A549 (cell line): Measurements from ENCODE around the gene SMIM20. TPM values are rescaled to one million over a fixed set of nuclear protein-coding genes. Genes with fewer than 3 reads are reported as not detected.

Experiments used
- ATAC-seq, 2 experiments: fragments of 200-7000 bp in 1 of 2; fragments of >200 bp in 1 of 2; cut with Nextera tagmentation in 1 of 2; cut with Tn5 transposase in 1 of 2; 3 replicates each; pipeline versions ENCODE4 v1.8.0 to v1.9.1; 2018 to 2020; ENCODE audit warnings: mild to moderate bottlenecking in 1 of 2, moderate library complexity in 1 of 2
- CTCF ChIA-PET: fragments of 300-600 bp; sonication (Branson Sonifier 250); formaldehyde crosslinking; extraction: SDS; loops from one replicate; lab custom pipeline; 2021; ENCODE audit warnings: antibody characterized with exemption, inconsistent platforms; lab: Yijun Ruan, JAX
- POLR2A ChIA-PET: fragments of 350-600 bp; formaldehyde crosslinking; extraction: SDS; loops from one replicate; lab custom pipeline; 2021; ENCODE audit warnings: antibody characterized with exemption, inconsistent platforms; lab: Yijun Ruan, JAX
- DNase-seq, 2 experiments: peaks; one replicate each; pipeline versions ENCODE4 v3.0.0 to v3.0.0-alpha.2; 2011 to 2016; ENCODE audit warnings: low read depth in 1 of 2, low spot score in 1 of 2
- FAIRE-seq: peaks from 2 replicates; lab custom pipeline; 2011; peaks lifted over from hg19 to GRCh38; lab: Jason Lieb, UNC
- H3K27ac ChIP-seq, 2 experiments: fragments of >200 bp; sonication (Bioruptor Twin); formaldehyde crosslinking; 3 replicates each; pipeline ENCODE4 v1.5.1; 2016 to 2017
- H3K4me1 ChIP-seq: fragments of >200 bp; sonication (Bioruptor Twin); formaldehyde crosslinking; 3 replicates; pipeline ENCODE4 v1.6.1; 2016
- H3K4me2 ChIP-seq: fragments of >200 bp; sonication (Bioruptor Twin); formaldehyde crosslinking; 3 replicates; pipeline ENCODE4 v1.6.1; 2016
- H3K4me3 ChIP-seq: fragments of >200 bp; sonication (Bioruptor Twin); formaldehyde crosslinking; 3 replicates; pipeline ENCODE4 v1.5.1; 2016
- H3K9me3 ChIP-seq: fragments of >200 bp; sonication (Bioruptor Twin); formaldehyde crosslinking; 3 replicates; pipeline ENCODE4 v1.6.1; 2016
- ATOH8 ChIP-seq: fragments of 250-450 bp; sonication (Bioruptor Pico); IDR thresholded peaks from 2 replicates; pipeline ENCODE4 v1.5.0; 2020; ENCODE audit warnings: low read depth, mild to moderate bottlenecking, moderate library complexity
- CBX8 ChIP-seq: fragments of 200-600 bp; sonication (generic); IDR thresholded peaks from 2 replicates; pipeline ENCODE4 v1.6.1; 2016
- CHD4 ChIP-seq: fragments of 200-600 bp; sonication (generic); IDR thresholded peaks from 2 replicates; pipeline ENCODE4 v1.6.1; 2016; ENCODE audit warnings: antibody characterized with exemption, mild to moderate bottlenecking, borderline replicate concordance
- CTCF ChIP-seq: fragments of >200 bp; sonication (Bioruptor Twin); formaldehyde crosslinking; IDR thresholded peaks from 3 replicates; pipeline ENCODE4 v1.5.1; 2016
- E2F6 ChIP-seq: IDR thresholded peaks from 2 replicates; pipeline ENCODE4 v1.6.1; 2012; ENCODE audit warnings: low read depth, borderline replicate concordance
- HEYL ChIP-seq: fragments of 250-450 bp; sonication (Bioruptor Pico); IDR thresholded peaks from 2 replicates; pipeline ENCODE4 v1.8.0; 2021; ENCODE audit warnings: mild to moderate bottlenecking, moderate library complexity
- HMGXB4 ChIP-seq: fragments of 250-450 bp; sonication (Bioruptor Pico); IDR thresholded peaks from 2 replicates; pipeline ENCODE4 v1.5.0; 2021; ENCODE audit warnings: mild to moderate bottlenecking, moderate library complexity, borderline replicate concordance
- HOXB13 ChIP-seq: fragments of 250-450 bp; sonication (Bioruptor Pico); IDR thresholded peaks from 2 replicates; pipeline ENCODE4 v1.5.0; 2020; ENCODE audit warnings: low read depth, mild to moderate bottlenecking, moderate library complexity
- JUN ChIP-seq, 2 experiments: fragments of >200 bp; sonication (Bioruptor Twin); formaldehyde crosslinking; IDR thresholded peaks; 2 replicates in 1 of 2; 3 replicates in 1 of 2; pipeline ENCODE4 v1.6.1; 2016 to 2017
- MYC ChIP-seq: IDR thresholded peaks from 2 replicates; pipeline ENCODE4 v1.6.1; 2012; ENCODE audit warnings: mild to moderate bottlenecking, inconsistent platforms, low read length, improper control_type of control experiment, borderline replicate concordance
- NPAS2 ChIP-seq: fragments of 250-450 bp; sonication (Bioruptor Pico); IDR thresholded peaks from 2 replicates; pipeline ENCODE4 v1.8.0; 2022; ENCODE audit warnings: mild to moderate bottlenecking, moderate library complexity, borderline replicate concordance
- RCOR1 ChIP-seq: fragments of 150-350 bp; IDR thresholded peaks from 2 replicates; pipeline ENCODE4 v1.6.1; 2014; ENCODE audit warnings: antibody characterized with exemption, low read length, low read depth
- REST ChIP-seq: fragments of 200-600 bp; sonication (generic); IDR thresholded peaks from 2 replicates; pipeline ENCODE4 v1.6.1; 2016; ENCODE audit warnings: antibody characterized with exemption, mild to moderate bottlenecking, moderate library complexity
- USF2 ChIP-seq: fragments of 450-650 bp; IDR thresholded peaks from 2 replicates; pipeline ENCODE4 v1.6.1; 2014; ENCODE audit warnings: antibody characterized with exemption
- WGBS: methylation state at CpG from one replicate; pipeline ENCODE4 v1.1.6; 2017; ENCODE audit errors: missing lambda C conversion rate; 5-methylcytosine and 5-hydroxymethylcytosine counted together
- polyA plus RNA-seq, 4 experiments: library from polyadenylated mRNA; depleted of rRNA in 3 of 4; stranded (reverse); fragments of >200 nt; fragmentation: RNase III in 1 of 4; extraction: RNeasy Plus Mini Kit Qiagen cat#74134 plus additional on column Dnase treatment in 1 of 4; gene quantifications; 2 replicates in 3 of 4; 3 replicates in 1 of 4; pipeline ENCODE4 v1.2.3, GENCODE V29; 2011 to 2017

Gene SMIM20
- polyA plus RNA-seq, 2 of the 4 experiments (the other 2 are of a cell fraction), result 32.9 to 50.5 TPM

GRCh38 chr4:25948051-25948450 lies 34.0 kb downstream of the SMIM20 start:
- no peaks in the 10 kb centered on the region for H3K9me3 ChIP-seq
- no peak for TF ChIP-seq MYC
- no peak for TF ChIP-seq NPAS2
- no peak for TF ChIP-seq HMGXB4 (CRISPR knock-in tag)
- no peak for TF ChIP-seq E2F6
- no peak for TF ChIP-seq JUN (IDR thresholded peaks at IDR 0.05)
- no peak for TF ChIP-seq CHD4
- H3K4me1 ChIP-seq, result peaks cover 8% of the 10 kb centered on the region; the same call in 2 of the 3 replicates
- ATAC-seq (no peak), DNase-seq (no peak), FAIRE-seq (no peak)
- H3K27ac ChIP-seq, result no peak overlapping the region
- POLR2A ChIA-PET, result no interaction called here
- no peak overlapping the region for H3K4me2 ChIP-seq
- CTCF ChIA-PET, result interaction anchor here (1.4 kb wide), 1 partner anchor 8 kb away, joined by 3 read pairs; no protein-coding TSS in a partner anchor
- 90% methylated on average over 1 of the region's 1 CpG for WGBS
- H3K4me3 ChIP-seq, result no peak overlapping the region

- WGBS, result 35% methylated on average over 6 of the region's 6 CpGs
- ATAC-seq (no peak), DNase-seq (peak in 1 of 2 experiments; percentile 44), FAIRE-seq (no peak)
- Histone ChIP-seq H3K4me1 (peaks cover 8% of the 10 kb centered on the region; the same call in 2 of the 3 replicates), H3K27ac (no peak overlapping the region), H3K9me3 (no peaks in the 10 kb centered on the region), H3K4me3 (no peak overlapping the region), H3K4me2 (peak overlapping the region; percentile 41)
- POLR2A ChIA-PET, result no interaction called here
- CTCF ChIA-PET, result no interaction called here
- TF ChIP-seq HOXB13 (no peak), HEYL (CRISPR knock-in tag) (no peak), RCOR1 (no peak), CBX8 (no peak), CTCF (no peak), REST (no peak)
These were observed 35.2 kb downstream of the SMIM20 start for GRCh38 chr4:25949173-25949748.

GRCh38 chr4:25949994-25950393 lies 36.0 kb downstream of the SMIM20 start:
- H3K4me3 ChIP-seq, result no peak overlapping the region
- no peak for FAIRE-seq
- no peak for DNase-seq
- no peaks in the 10 kb centered on the region for H3K9me3 ChIP-seq
- ChIA-PET CTCF (no interaction called here), POLR2A (no interaction called here)
- no peak overlapping the region for H3K27ac ChIP-seq
- 77% methylated on average over 8 of the region's 8 CpGs for WGBS
- ATAC-seq, result no peak
- peaks cover 8% of the 10 kb centered on the region; the same call in 2 of the 3 replicates for H3K4me1 ChIP-seq
- no peak overlapping the region for H3K4me2 ChIP-seq
- TF ChIP-seq ATOH8 (CRISPR knock-in tag) (no peak), USF2 (no peak)
